A549 (cell line): ENCODE results near the gene TNS3. TPM values are rescaled to one million over a fixed set of nuclear protein-coding genes. Genes with fewer than 3 reads are reported as not detected.

Experiments used
- ATAC-seq, 2 experiments: fragments of 200-7000 bp in 1 of 2; fragments of >200 bp in 1 of 2; cut with Nextera tagmentation in 1 of 2; cut with Tn5 transposase in 1 of 2; 3 replicates each; pipeline versions ENCODE4 v1.8.0 to v1.9.1; 2018 to 2020; ENCODE audit warnings: mild to moderate bottlenecking in 1 of 2, moderate library complexity in 1 of 2
- CTCF ChIA-PET: fragments of 300-600 bp; sonication (Branson Sonifier 250); formaldehyde crosslinking; extraction: SDS; loops from one replicate; lab custom pipeline; 2021; ENCODE audit warnings: antibody characterized with exemption, inconsistent platforms; lab: Yijun Ruan, JAX
- POLR2A ChIA-PET: fragments of 350-600 bp; formaldehyde crosslinking; extraction: SDS; loops from one replicate; lab custom pipeline; 2021; ENCODE audit warnings: antibody characterized with exemption, inconsistent platforms; lab: Yijun Ruan, JAX
- DNase-seq, 2 experiments: peaks; one replicate each; pipeline versions ENCODE4 v3.0.0 to v3.0.0-alpha.2; 2011 to 2016; ENCODE audit warnings: low read depth in 1 of 2, low spot score in 1 of 2
- FAIRE-seq: peaks from 2 replicates; lab custom pipeline; 2011; peaks lifted over from hg19 to GRCh38; lab: Jason Lieb, UNC
- H3K27ac ChIP-seq, 2 experiments: fragments of >200 bp; sonication (Bioruptor Twin); formaldehyde crosslinking; 3 replicates each; pipeline ENCODE4 v1.5.1; 2016 to 2017
- H3K4me1 ChIP-seq: fragments of >200 bp; sonication (Bioruptor Twin); formaldehyde crosslinking; 3 replicates; pipeline ENCODE4 v1.6.1; 2016
- H3K4me2 ChIP-seq: fragments of >200 bp; sonication (Bioruptor Twin); formaldehyde crosslinking; 3 replicates; pipeline ENCODE4 v1.6.1; 2016
- H3K4me3 ChIP-seq: fragments of >200 bp; sonication (Bioruptor Twin); formaldehyde crosslinking; 3 replicates; pipeline ENCODE4 v1.5.1; 2016
- H3K9me3 ChIP-seq: fragments of >200 bp; sonication (Bioruptor Twin); formaldehyde crosslinking; 3 replicates; pipeline ENCODE4 v1.6.1; 2016
- CBX8 ChIP-seq: fragments of 200-600 bp; sonication (generic); IDR thresholded peaks from 2 replicates; pipeline ENCODE4 v1.6.1; 2016
- CEBPB ChIP-seq, 2 experiments: fragments of >200 bp in 1 of 2; sonication (Bioruptor Twin) in 1 of 2; formaldehyde crosslinking in 1 of 2; IDR thresholded peaks; 2 replicates each; pipeline ENCODE4 v1.6.1; 2012 to 2016
- EHMT2 ChIP-seq: fragments of 200-600 bp; sonication (generic); IDR thresholded peaks from 2 replicates; pipeline ENCODE4 v1.6.1; 2016; ENCODE audit warnings: antibody characterized with exemption, low read depth, mild to moderate bottlenecking, moderate library complexity
- EP300 ChIP-seq, 2 experiments: fragments of >200 bp; sonication (Bioruptor Twin); formaldehyde crosslinking; IDR thresholded peaks; 2 replicates in 1 of 2; 3 replicates in 1 of 2; pipeline ENCODE4 v1.6.1; 2016 to 2017
- FOSB ChIP-seq: fragments of 250-450 bp; sonication (Bioruptor Pico); IDR thresholded peaks from 2 replicates; pipeline ENCODE4 v1.5.0; 2020; ENCODE audit warnings: mild to moderate bottlenecking, moderate library complexity
- FOSL2 ChIP-seq, 2 experiments: fragments of 450-650 bp in 1 of 2; fragments of >200 bp in 1 of 2; sonication (Bioruptor Twin) in 1 of 2; formaldehyde crosslinking; IDR thresholded peaks; 2 replicates each; pipeline versions ENCODE4 v1.5.0 to v1.6.1; 2016 to 2020; ENCODE audit warnings: mild to moderate bottlenecking in 1 of 2, moderate library complexity in 1 of 2
- GATA3 ChIP-seq: IDR thresholded peaks from 2 replicates; pipeline ENCODE4 v1.6.1; 2012; ENCODE audit warnings: borderline replicate concordance
- HEYL ChIP-seq: fragments of 250-450 bp; sonication (Bioruptor Pico); IDR thresholded peaks from 2 replicates; pipeline ENCODE4 v1.8.0; 2021; ENCODE audit warnings: mild to moderate bottlenecking, moderate library complexity
- HOXB13 ChIP-seq: fragments of 250-450 bp; sonication (Bioruptor Pico); IDR thresholded peaks from 2 replicates; pipeline ENCODE4 v1.5.0; 2020; ENCODE audit warnings: low read depth, mild to moderate bottlenecking, moderate library complexity
- JUN ChIP-seq, 2 experiments: fragments of >200 bp; sonication (Bioruptor Twin); formaldehyde crosslinking; IDR thresholded peaks; 2 replicates in 1 of 2; 3 replicates in 1 of 2; pipeline ENCODE4 v1.6.1; 2016 to 2017
- KDM1A ChIP-seq: fragments of 200-600 bp; sonication (generic); IDR thresholded peaks from 2 replicates; pipeline ENCODE4 v1.6.1; 2016; ENCODE audit warnings: low read depth, mild to moderate bottlenecking
- MAFK ChIP-seq: fragments of 450-650 bp; IDR thresholded peaks from 2 replicates; pipeline ENCODE4 v1.6.1; 2014; ENCODE audit not compliant: partially characterized antibody
- NFE2L2 ChIP-seq: fragments of 150-350 bp; conservative IDR thresholded peaks from 2 replicates; pipeline ENCODE4 v1.6.1; 2014; ENCODE audit warnings: low read length
- NPAS2 ChIP-seq: fragments of 250-450 bp; sonication (Bioruptor Pico); IDR thresholded peaks from 2 replicates; pipeline ENCODE4 v1.8.0; 2022; ENCODE audit warnings: mild to moderate bottlenecking, moderate library complexity, borderline replicate concordance
- PHF8 ChIP-seq: fragments of 200-600 bp; sonication (generic); IDR thresholded peaks from 2 replicates; pipeline ENCODE4 v1.6.1; 2016; ENCODE audit warnings: low read depth, mild to moderate bottlenecking, antibody characterized with exemption, moderate library complexity, borderline replicate concordance
- RFX5 ChIP-seq: fragments of 450-650 bp; IDR thresholded peaks from 2 replicates; pipeline ENCODE4 v1.7.1; 2014; ENCODE audit warnings: antibody characterized with exemption, mild to moderate bottlenecking, moderate library complexity
- RNF2 ChIP-seq: fragments of 200-600 bp; sonication (generic); IDR thresholded peaks from 2 replicates; pipeline ENCODE4 v1.6.1; 2016; ENCODE audit warnings: low read depth, mild to moderate bottlenecking, antibody characterized with exemption, moderate library complexity, borderline replicate concordance
- SMC3 ChIP-seq: fragments of >200 bp; sonication (Bioruptor Twin); formaldehyde crosslinking; IDR thresholded peaks from 3 replicates; pipeline ENCODE4 v1.6.1; 2018; ENCODE audit warnings: inconsistent platforms
- SREBF2 ChIP-seq: fragments of 450-650 bp; IDR thresholded peaks from 2 replicates; pipeline ENCODE4 v1.6.1; 2014; ENCODE audit warnings: mild to moderate bottlenecking, moderate library complexity
- TP53 ChIP-seq: fragments of 250-450 bp; sonication (Bioruptor Pico); IDR thresholded peaks from 2 replicates; pipeline ENCODE4 v1.5.0; 2021; ENCODE audit warnings: mild to moderate bottlenecking, moderate library complexity
- USF2 ChIP-seq: fragments of 450-650 bp; IDR thresholded peaks from 2 replicates; pipeline ENCODE4 v1.6.1; 2014; ENCODE audit warnings: antibody characterized with exemption
- ZC3H11A ChIP-seq: fragments of 450-650 bp; IDR thresholded peaks from 2 replicates; pipeline ENCODE4 v1.6.1; 2014; ENCODE audit warnings: antibody characterized with exemption, mild to moderate bottlenecking
- WGBS: methylation state at CpG from one replicate; pipeline ENCODE4 v1.1.6; 2017; ENCODE audit errors: missing lambda C conversion rate; 5-methylcytosine and 5-hydroxymethylcytosine counted together
- polyA plus RNA-seq, 4 experiments: library from polyadenylated mRNA; depleted of rRNA in 3 of 4; stranded (reverse); fragments of >200 nt; fragmentation: RNase III in 1 of 4; extraction: RNeasy Plus Mini Kit Qiagen cat#74134 plus additional on column Dnase treatment in 1 of 4; gene quantifications; 2 replicates in 3 of 4; 3 replicates in 1 of 4; pipeline ENCODE4 v1.2.3, GENCODE V29; 2011 to 2017
- TF ChIP-seq, protein P1 (sequence below): fragments of 150-350 bp; IDR thresholded peaks from 2 replicates; pipeline ENCODE4 v1.6.1; 2014; ENCODE audit warnings: low read depth, mild to moderate bottlenecking, low read length
- TF ChIP-seq, protein P2 (sequence below): fragments of 200-600 bp; sonication (generic); IDR thresholded peaks from 2 replicates; pipeline ENCODE4 v1.6.1; 2016; ENCODE audit warnings: antibody characterized with exemption, mild to moderate bottlenecking, moderate library complexity
- TF ChIP-seq, protein P3 (sequence below): IDR thresholded peaks from 2 replicates; pipeline ENCODE4 v1.6.1; 2012
- TF ChIP-seq, protein P4 (sequence below): fragments of >200 bp; sonication (Bioruptor Twin); formaldehyde crosslinking; IDR thresholded peaks from 2 replicates; pipeline ENCODE4 v1.6.1; 2016
- TF ChIP-seq, protein P5 (sequence below): fragments of 250-450 bp; sonication (Bioruptor Pico); IDR thresholded peaks from 2 replicates; pipeline ENCODE4 v1.5.0; 2021; ENCODE audit warnings: mild to moderate bottlenecking, moderate library complexity, borderline replicate concordance

Gene TNS3
- polyA plus RNA-seq, 2 of the 4 experiments (the other 2 are of a cell fraction) = 107 to 134 TPM

DNA sequence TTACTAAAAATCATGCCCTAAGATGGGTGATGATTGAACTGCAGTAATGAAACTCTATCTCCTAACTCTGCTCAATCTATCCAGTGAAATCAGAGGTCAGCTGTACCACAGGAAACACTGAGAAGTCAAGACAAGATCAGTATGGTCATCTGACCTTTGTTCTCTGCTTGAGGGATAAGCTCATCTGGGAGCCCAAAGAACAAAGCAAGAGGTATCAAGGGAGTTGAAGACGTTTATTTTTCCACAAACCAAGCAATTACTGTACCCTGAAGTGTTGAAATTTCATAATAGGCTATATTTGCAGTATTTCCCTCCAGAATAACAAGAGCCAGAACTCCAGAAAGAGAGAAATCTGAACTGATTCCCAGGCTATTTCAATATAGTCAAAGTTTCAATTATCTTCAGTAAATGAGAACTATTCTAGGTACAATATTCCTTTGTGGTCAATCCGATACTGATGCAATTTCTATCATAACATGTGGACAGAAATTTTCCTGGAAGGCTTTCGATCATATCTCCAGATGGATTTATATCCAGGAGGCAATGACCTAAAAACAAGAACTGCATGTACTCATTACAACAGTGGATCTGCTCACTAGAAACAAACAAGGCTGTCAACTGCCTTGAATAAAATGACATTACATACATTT, 345.3 kb downstream of the TNS3 start:
- CTCF ChIA-PET = interaction anchor here (1.3 kb wide), 1 partner anchor 17 kb away, joined by 4 read pairs; no protein-coding TSS in a partner anchor
- TF ChIP-seq, protein P1, sequence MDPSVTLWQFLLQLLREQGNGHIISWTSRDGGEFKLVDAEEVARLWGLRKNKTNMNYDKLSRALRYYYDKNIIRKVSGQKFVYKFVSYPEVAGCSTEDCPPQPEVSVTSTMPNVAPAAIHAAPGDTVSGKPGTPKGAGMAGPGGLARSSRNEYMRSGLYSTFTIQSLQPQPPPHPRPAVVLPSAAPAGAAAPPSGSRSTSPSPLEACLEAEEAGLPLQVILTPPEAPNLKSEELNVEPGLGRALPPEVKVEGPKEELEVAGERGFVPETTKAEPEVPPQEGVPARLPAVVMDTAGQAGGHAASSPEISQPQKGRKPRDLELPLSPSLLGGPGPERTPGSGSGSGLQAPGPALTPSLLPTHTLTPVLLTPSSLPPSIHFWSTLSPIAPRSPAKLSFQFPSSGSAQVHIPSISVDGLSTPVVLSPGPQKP = no peak
- TF ChIP-seq NPAS2 (CRISPR knock-in tag) = no peak
- no peak for TF ChIP-seq SREBF2
- TF ChIP-seq, protein P2, sequence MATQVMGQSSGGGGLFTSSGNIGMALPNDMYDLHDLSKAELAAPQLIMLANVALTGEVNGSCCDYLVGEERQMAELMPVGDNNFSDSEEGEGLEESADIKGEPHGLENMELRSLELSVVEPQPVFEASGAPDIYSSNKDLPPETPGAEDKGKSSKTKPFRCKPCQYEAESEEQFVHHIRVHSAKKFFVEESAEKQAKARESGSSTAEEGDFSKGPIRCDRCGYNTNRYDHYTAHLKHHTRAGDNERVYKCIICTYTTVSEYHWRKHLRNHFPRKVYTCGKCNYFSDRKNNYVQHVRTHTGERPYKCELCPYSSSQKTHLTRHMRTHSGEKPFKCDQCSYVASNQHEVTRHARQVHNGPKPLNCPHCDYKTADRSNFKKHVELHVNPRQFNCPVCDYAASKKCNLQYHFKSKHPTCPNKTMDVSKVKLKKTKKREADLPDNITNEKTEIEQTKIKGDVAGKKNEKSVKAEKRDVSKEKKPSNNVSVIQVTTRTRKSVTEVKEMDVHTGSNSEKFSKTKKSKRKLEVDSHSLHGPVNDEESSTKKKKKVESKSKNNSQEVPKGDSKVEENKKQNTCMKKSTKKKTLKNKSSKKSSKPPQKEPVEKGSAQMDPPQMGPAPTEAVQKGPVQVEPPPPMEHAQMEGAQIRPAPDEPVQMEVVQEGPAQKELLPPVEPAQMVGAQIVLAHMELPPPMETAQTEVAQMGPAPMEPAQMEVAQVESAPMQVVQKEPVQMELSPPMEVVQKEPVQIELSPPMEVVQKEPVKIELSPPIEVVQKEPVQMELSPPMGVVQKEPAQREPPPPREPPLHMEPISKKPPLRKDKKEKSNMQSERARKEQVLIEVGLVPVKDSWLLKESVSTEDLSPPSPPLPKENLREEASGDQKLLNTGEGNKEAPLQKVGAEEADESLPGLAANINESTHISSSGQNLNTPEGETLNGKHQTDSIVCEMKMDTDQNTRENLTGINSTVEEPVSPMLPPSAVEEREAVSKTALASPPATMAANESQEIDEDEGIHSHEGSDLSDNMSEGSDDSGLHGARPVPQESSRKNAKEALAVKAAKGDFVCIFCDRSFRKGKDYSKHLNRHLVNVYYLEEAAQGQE = no peak
- TF ChIP-seq EP300 (IDR thresholded peaks at IDR 0.05) = no peak
- no peak for TF ChIP-seq CEBPB (IDR thresholded peaks at IDR 0.05)
- TF ChIP-seq, protein P3, sequence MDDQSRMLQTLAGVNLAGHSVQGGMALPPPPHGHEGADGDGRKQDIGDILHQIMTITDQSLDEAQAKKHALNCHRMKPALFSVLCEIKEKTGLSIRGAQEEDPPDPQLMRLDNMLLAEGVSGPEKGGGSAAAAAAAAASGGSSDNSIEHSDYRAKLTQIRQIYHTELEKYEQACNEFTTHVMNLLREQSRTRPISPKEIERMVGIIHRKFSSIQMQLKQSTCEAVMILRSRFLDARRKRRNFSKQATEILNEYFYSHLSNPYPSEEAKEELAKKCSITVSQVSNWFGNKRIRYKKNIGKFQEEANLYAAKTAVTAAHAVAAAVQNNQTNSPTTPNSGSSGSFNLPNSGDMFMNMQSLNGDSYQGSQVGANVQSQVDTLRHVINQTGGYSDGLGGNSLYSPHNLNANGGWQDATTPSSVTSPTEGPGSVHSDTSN = no peak
- TF ChIP-seq NFE2L2 = no peak
- TF ChIP-seq EHMT2 = no peak
- TF ChIP-seq, protein P4, sequence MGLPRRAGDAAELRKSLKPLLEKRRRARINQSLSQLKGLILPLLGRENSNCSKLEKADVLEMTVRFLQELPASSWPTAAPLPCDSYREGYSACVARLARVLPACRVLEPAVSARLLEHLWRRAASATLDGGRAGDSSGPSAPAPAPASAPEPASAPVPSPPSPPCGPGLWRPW = no peak
- no peak for TF ChIP-seq RNF2
- TF ChIP-seq RFX5 = no peak
- no peak for TF ChIP-seq PHF8
- TF ChIP-seq USF2 = no peak
- TF ChIP-seq ZC3H11A = no peak
- TF ChIP-seq KDM1A = no peak
- TF ChIP-seq MAFK = no peak

GRCh38 chr7:47233996-47234395, 347.9 kb downstream of the TNS3 start:
- no peak overlapping the region for H3K4me3 ChIP-seq
- H3K4me2 ChIP-seq = no peak overlapping the region
- 0 out of 3 replicates have a peak, but pooled peaks cover 3% of the 10 kb centered on the region for H3K4me1 ChIP-seq
- ChIA-PET POLR2A (no interaction called here), CTCF (interaction anchor here (1.0 to 1.5 kb wide), 6 partner anchors 20 to 1312 kb away, joined by 3 read pairs; no protein-coding TSS in a partner anchor)
- no peak overlapping the region for H3K27ac ChIP-seq
- DNase-seq = no peak
- no peak for FAIRE-seq
- ATAC-seq = no peak
- 3% methylated on average over 1 of the region's 1 CpG for WGBS
- H3K9me3 ChIP-seq = no peaks in the 10 kb centered on the region
- TF ChIP-seq JUN (IDR thresholded peaks at IDR 0.05) = no peak
- no peak for TF ChIP-seq GATA3
- TF ChIP-seq HEYL (CRISPR knock-in tag) = no peak
- no peak for TF ChIP-seq TP53 (CRISPR knock-in tag)
- no peak for TF ChIP-seq MAFK
- TF ChIP-seq RNF2 = no peak
- no peak for TF ChIP-seq HOXB13
- no peak for TF ChIP-seq CBX8
- TF ChIP-seq FOSL2 (IDR thresholded peaks at IDR 0.05) = no peak
- no peak for TF ChIP-seq FOSL2 (CRISPR knock-in tag; IDR thresholded peaks at IDR 0.05)
- no peak for TF ChIP-seq FOSB (CRISPR knock-in tag)
- TF ChIP-seq NPAS2 (CRISPR knock-in tag) = no peak
- no peak for TF ChIP-seq SMC3
- TF ChIP-seq, protein P5, sequence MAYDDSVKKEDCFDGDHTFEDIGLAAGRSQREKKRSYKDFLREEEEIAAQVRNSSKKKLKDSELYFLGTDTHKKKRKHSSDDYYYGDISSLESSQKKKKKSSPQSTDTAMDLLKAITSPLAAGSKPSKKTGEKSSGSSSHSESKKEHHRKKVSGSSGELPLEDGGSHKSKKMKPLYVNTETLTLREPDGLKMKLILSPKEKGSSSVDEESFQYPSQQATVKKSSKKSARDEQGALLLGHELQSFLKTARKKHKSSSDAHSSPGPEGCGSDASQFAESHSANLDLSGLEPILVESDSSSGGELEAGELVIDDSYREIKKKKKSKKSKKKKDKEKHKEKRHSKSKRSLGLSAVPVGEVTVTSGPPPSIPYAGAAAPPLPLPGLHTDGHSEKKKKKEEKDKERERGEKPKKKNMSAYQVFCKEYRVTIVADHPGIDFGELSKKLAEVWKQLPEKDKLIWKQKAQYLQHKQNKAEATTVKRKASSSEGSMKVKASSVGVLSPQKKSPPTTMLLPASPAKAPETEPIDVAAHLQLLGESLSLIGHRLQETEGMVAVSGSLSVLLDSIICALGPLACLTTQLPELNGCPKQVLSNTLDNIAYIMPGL (CRISPR knock-in tag) = no peak

More for the DNA sequence above, 345.3 kb downstream of the TNS3 start:
- H3K27ac ChIP-seq = no peak overlapping the region
- no peaks in the 10 kb centered on the region for H3K9me3 ChIP-seq
- 54% methylated on average over 3 of the region's 3 CpGs for WGBS
- H3K4me1 ChIP-seq = 0 out of 3 replicates have a peak, but pooled peaks cover 3% of the 10 kb centered on the region
- H3K4me2 ChIP-seq = no peak overlapping the region
- no peak for ATAC-seq
- FAIRE-seq = no peak
- DNase-seq = no peak
- no peak overlapping the region for H3K4me3 ChIP-seq
- POLR2A ChIA-PET = no interaction called here
